A673 (cell line): Measurements from ENCODE around the gene DPH7.

Source experiments
- EZH2 ChIP-seq: fragments of 200-600 bp; sonication (generic); IDR thresholded peaks from 2 replicates; pipeline ENCODE4 v1.6.1; 2017; ENCODE audit warnings: borderline replicate concordance, low read depth, mild to moderate bottlenecking, mixed read lengths, antibody characterized with exemption, low read length; ENCODE audit not compliant: poor library complexity, severe bottlenecking
- TF ChIP-seq, protein P1 (sequence below): fragments of 300-800, 200-600 bp; sonication (generic); conservative IDR thresholded peaks from 2 replicates; pipeline ENCODE4 v1.5.1; 2017; ENCODE audit warnings: low read depth, mild to moderate bottlenecking, antibody characterized with exemption, low read length, moderate library complexity, mixed read lengths

DNA sequence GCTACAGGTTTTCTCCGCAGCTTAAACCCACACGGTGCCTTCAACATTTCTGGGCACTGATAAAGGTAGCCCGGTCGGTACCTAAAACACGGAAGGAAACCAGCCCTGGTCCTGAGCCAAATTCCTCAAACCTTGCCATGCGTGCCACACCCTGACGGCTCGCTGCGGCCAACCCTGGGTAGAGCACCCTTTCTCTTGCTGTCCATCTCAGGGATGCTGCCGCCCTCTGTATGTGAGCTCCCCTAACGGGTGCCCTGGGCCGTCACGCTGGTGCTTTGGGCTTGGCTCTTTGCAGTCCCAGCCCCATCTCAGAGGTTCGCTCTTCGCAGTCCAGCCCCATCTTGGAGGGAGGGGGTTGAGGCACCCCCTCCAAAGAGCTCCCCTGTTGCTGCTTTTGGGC lies 72.5 kb downstream of the DPH7 start:
- no peak for TF ChIP-seq EZH2
- TF ChIP-seq, protein P1, sequence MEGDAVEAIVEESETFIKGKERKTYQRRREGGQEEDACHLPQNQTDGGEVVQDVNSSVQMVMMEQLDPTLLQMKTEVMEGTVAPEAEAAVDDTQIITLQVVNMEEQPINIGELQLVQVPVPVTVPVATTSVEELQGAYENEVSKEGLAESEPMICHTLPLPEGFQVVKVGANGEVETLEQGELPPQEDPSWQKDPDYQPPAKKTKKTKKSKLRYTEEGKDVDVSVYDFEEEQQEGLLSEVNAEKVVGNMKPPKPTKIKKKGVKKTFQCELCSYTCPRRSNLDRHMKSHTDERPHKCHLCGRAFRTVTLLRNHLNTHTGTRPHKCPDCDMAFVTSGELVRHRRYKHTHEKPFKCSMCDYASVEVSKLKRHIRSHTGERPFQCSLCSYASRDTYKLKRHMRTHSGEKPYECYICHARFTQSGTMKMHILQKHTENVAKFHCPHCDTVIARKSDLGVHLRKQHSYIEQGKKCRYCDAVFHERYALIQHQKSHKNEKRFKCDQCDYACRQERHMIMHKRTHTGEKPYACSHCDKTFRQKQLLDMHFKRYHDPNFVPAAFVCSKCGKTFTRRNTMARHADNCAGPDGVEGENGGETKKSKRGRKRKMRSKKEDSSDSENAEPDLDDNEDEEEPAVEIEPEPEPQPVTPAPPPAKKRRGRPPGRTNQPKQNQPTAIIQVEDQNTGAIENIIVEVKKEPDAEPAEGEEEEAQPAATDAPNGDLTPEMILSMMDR = no peak
